ENCODE measurements around the gene LYRM7. TPM values are rescaled to one million over a fixed set of nuclear protein-coding genes. Genes with fewer than 3 reads are reported as not detected.
A peak's percentile ranks its signal among the peaks of the same experiment; 100 is the strongest.

Gene LYRM7
- total and polyA plus RNA-seq, 4 experiments from 2014 or later = 7.0 to 18.4 (median 14.1) TPM

GRCh38 chr5:131223751-131224386 lies 53.1 kb downstream of the LYRM7 start:
- H3K27ac Mint-ChIP-seq = no peak overlapping the region
- Histone ChIP-seq H3K4me1 (ENCODE audit: insufficient read depth, low read length) (peaks cover 25% of the 10 kb centered on the region), H3K36me3 (ENCODE audit: insufficient read depth, low read length) (no peaks in the 10 kb centered on the region), H3K27ac (ENCODE audit: low read depth, low read length) (no peak overlapping the region), H3K4me3 (ENCODE audit: low read length in 2 of 2) (no peak overlapping the region), H3K27me3 (ENCODE audit: insufficient read depth, low read length) (no peaks in the 10 kb centered on the region), H3K9me3 (ENCODE audit: control insufficient read depth in 1 of 2, low read length in 2 of 2) (no peaks in the 10 kb centered on the region)
- H3K9me3 Mint-ChIP-seq = no peaks in the 10 kb centered on the region
- H3K4me1 Mint-ChIP-seq = peaks cover 0 to 4% (median under 1%) of the 10 kb centered on the region in 4 donors
- no peaks in the 10 kb centered on the region for H3K36me3 Mint-ChIP-seq
- ChIA-PET POLR2A (ENCODE audit: partially characterized antibody) (interaction anchor here (0.8 to 1.2 kb wide), 4 partner anchors 14 to 40 kb away, joined by 3 to 7 read pairs (median 4); partner anchors contain the start of gene CDC42SE2), CTCF (ENCODE audit: partially characterized antibody) (interaction anchor here (0.8 to 1.3 kb wide), 2 partner anchors 25 to 42 kb away, joined by 3 read pairs; no protein-coding TSS in a partner anchor)
- DNase-seq = no peak
- no peak overlapping the region for H3K4me3 Mint-ChIP-seq
- H3K27me3 Mint-ChIP-seq = no peaks in the 10 kb centered on the region
- intact Hi-C loops (cut with micrococcal nuclease) = loop anchor here (2.0 kb wide), 1 partner anchor 15 kb away; no protein-coding TSS in a partner anchor

GRCh38 chr5:131224387-131225201 lies 53.9 kb downstream of the LYRM7 start:
- Mint-ChIP-seq H3K27me3 (no peaks in the 10 kb centered on the region), H3K9me3 (no peaks in the 10 kb centered on the region), H3K27ac (no peak overlapping the region), H3K4me1 (peaks cover 0 to 4% (median under 1%) of the 10 kb centered on the region in 4 donors), H3K36me3 (no peaks in the 10 kb centered on the region), H3K4me3 (no peak overlapping the region)
- intact Hi-C loops (cut with micrococcal nuclease) = loop anchor here (2.0 kb wide), 1 partner anchor 16 kb away; no protein-coding TSS in a partner anchor
- Histone ChIP-seq H3K4me3 (ENCODE audit: low read length in 2 of 2) (no peak overlapping the region), H3K27ac (ENCODE audit: low read depth, low read length) (peak overlapping the region; percentile 16), H3K9me3 (ENCODE audit: control insufficient read depth in 1 of 2, low read length in 2 of 2) (no peaks in the 10 kb centered on the region), H3K4me1 (ENCODE audit: insufficient read depth, low read length) (peaks cover 25% of the 10 kb centered on the region), H3K36me3 (ENCODE audit: insufficient read depth, low read length) (no peaks in the 10 kb centered on the region), H3K27me3 (ENCODE audit: insufficient read depth, low read length) (no peaks in the 10 kb centered on the region)
- peak in 4 of 5 donors; percentile 13 to 43 (median 28) for DNase-seq
- CTCF ChIA-PET (ENCODE audit: partially characterized antibody) = interaction anchor here (0.8 to 1.4 kb wide), 3 partner anchors 11 to 41 kb away, joined by 3 to 5 read pairs (median 3); no protein-coding TSS in a partner anchor
- POLR2A ChIA-PET (ENCODE audit: partially characterized antibody) = interaction anchor here (0.8 to 1.2 kb wide), 4 partner anchors 12 to 39 kb away, joined by 4 to 7 read pairs (median 4); partner anchors contain the start of gene CDC42SE2

- no peak overlapping the region for H3K27ac ChIP-seq (ENCODE audit: low read depth, low read length)
Observed at GRCh38 chr5:131225282-131225974, 54.7 kb downstream of the LYRM7 start.

GRCh38 chr5:131226899-131227298 lies 56.2 kb downstream of the LYRM7 start:
- Histone ChIP-seq H3K27me3 (ENCODE audit: insufficient read depth, low read length) (no peaks in the 10 kb centered on the region), H3K4me1 (ENCODE audit: insufficient read depth, low read length) (peaks cover 25% of the 10 kb centered on the region), H3K36me3 (ENCODE audit: insufficient read depth, low read length) (no peaks in the 10 kb centered on the region), H3K4me3 (ENCODE audit: low read length in 2 of 2) (no peak overlapping the region), H3K9me3 (ENCODE audit: control insufficient read depth in 1 of 2, low read length in 2 of 2) (no peaks in the 10 kb centered on the region), H3K27ac (ENCODE audit: low read depth, low read length) (no peak overlapping the region)
- intact Hi-C loops (cut with micrococcal nuclease) = no loop called here
- Mint-ChIP-seq H3K4me3 (no peak overlapping the region), H3K27me3 (no peaks in the 10 kb centered on the region), H3K9me3 (no peaks in the 10 kb centered on the region), H3K27ac (no peak overlapping the region), H3K4me1 (peaks cover 4 to 10% (median 6%) of the 10 kb centered on the region in 4 donors), H3K36me3 (no peaks in the 10 kb centered on the region)
- ChIA-PET CTCF (ENCODE audit: partially characterized antibody) (no interaction called here), POLR2A (ENCODE audit: partially characterized antibody) (no interaction called here)
- no peak for DNase-seq

More at GRCh38 chr5:131225282-131225974, 54.7 kb downstream of the LYRM7 start:
- Mint-ChIP-seq H3K4me3 (no peak overlapping the region), H3K36me3 (no peaks in the 10 kb centered on the region), H3K27me3 (no peaks in the 10 kb centered on the region), H3K4me1 (peaks cover 4 to 7% (median 4%) of the 10 kb centered on the region in 4 donors), H3K27ac (no peak overlapping the region), H3K9me3 (no peaks in the 10 kb centered on the region)
- no peaks in the 10 kb centered on the region for H3K36me3 ChIP-seq (ENCODE audit: insufficient read depth, low read length)
- CTCF ChIA-PET (ENCODE audit: partially characterized antibody) = interaction anchor here (1.3 to 1.4 kb wide), 2 partner anchors 12 to 24 kb away, joined by 3 to 5 read pairs; no protein-coding TSS in a partner anchor
- H3K4me3 ChIP-seq (ENCODE audit: low read length in 2 of 2) = no peak overlapping the region
- peaks cover 25% of the 10 kb centered on the region for H3K4me1 ChIP-seq (ENCODE audit: insufficient read depth, low read length)
- POLR2A ChIA-PET (ENCODE audit: partially characterized antibody) = interaction anchor here (1.0 kb wide), 1 partner anchor 11 kb away, joined by 4 read pairs; no protein-coding TSS in a partner anchor
- H3K9me3 ChIP-seq (ENCODE audit: control insufficient read depth in 1 of 2, low read length in 2 of 2) = no peaks in the 10 kb centered on the region
- intact Hi-C loops (cut with micrococcal nuclease) = loop anchor here (2.0 kb wide), 1 partner anchor 17 kb away; no protein-coding TSS in a partner anchor
- no peak for DNase-seq
- no peaks in the 10 kb centered on the region for H3K27me3 ChIP-seq (ENCODE audit: insufficient read depth, low read length)

GRCh38 chr5:131228646-131229045 lies 57.9 kb downstream of the LYRM7 start:
- H3K4me1 ChIP-seq (ENCODE audit: insufficient read depth, low read length) = peaks cover 21% of the 10 kb centered on the region
- H3K4me3 ChIP-seq (ENCODE audit: low read length in 2 of 2) = no peak overlapping the region
- DNase-seq = no peak
- H3K4me1 Mint-ChIP-seq = peaks cover 4 to 7% (median 5%) of the 10 kb centered on the region in 4 donors
- ChIA-PET POLR2A (ENCODE audit: partially characterized antibody) (no interaction called here), CTCF (ENCODE audit: partially characterized antibody) (interaction anchor here (1.1 to 1.3 kb wide), 2 partner anchors 20 to 22 kb away, joined by 3 read pairs; no protein-coding TSS in a partner anchor)
- H3K36me3 Mint-ChIP-seq = no peaks in the 10 kb centered on the region
- H3K27ac Mint-ChIP-seq = no peak overlapping the region
- no peaks in the 10 kb centered on the region for H3K9me3 ChIP-seq (ENCODE audit: control insufficient read depth in 1 of 2, low read length in 2 of 2)
- intact Hi-C loops (cut with micrococcal nuclease) = no loop called here
- no peak overlapping the region for H3K4me3 Mint-ChIP-seq
- no peaks in the 10 kb centered on the region for H3K36me3 ChIP-seq (ENCODE audit: insufficient read depth, low read length)
- H3K27ac ChIP-seq (ENCODE audit: low read depth, low read length) = no peak overlapping the region
- no peaks in the 10 kb centered on the region for H3K27me3 ChIP-seq (ENCODE audit: insufficient read depth, low read length)
- no peaks in the 10 kb centered on the region for H3K9me3 Mint-ChIP-seq
- no peaks in the 10 kb centered on the region for H3K27me3 Mint-ChIP-seq

- no peak overlapping the region for H3K4me3 Mint-ChIP-seq
- POLR2A ChIA-PET (ENCODE audit: partially characterized antibody) = no interaction called here
- no peak overlapping the region for H3K27ac ChIP-seq (ENCODE audit: low read depth, low read length)
- no peaks in the 10 kb centered on the region for H3K27me3 Mint-ChIP-seq
- H3K27me3 ChIP-seq (ENCODE audit: insufficient read depth, low read length) = no peaks in the 10 kb centered on the region
- no peak overlapping the region for H3K27ac Mint-ChIP-seq
- H3K36me3 Mint-ChIP-seq = no peaks in the 10 kb centered on the region
- CTCF ChIA-PET (ENCODE audit: partially characterized antibody) = no interaction called here
- no peak overlapping the region for H3K4me3 ChIP-seq (ENCODE audit: low read length in 2 of 2)
- H3K36me3 ChIP-seq (ENCODE audit: insufficient read depth, low read length) = no peaks in the 10 kb centered on the region
- no peaks in the 10 kb centered on the region for H3K9me3 Mint-ChIP-seq
- H3K4me1 ChIP-seq (ENCODE audit: insufficient read depth, low read length) = peaks cover 11% of the 10 kb centered on the region
- peaks cover 4 to 7% (median 5%) of the 10 kb centered on the region in 4 donors for H3K4me1 Mint-ChIP-seq
- H3K9me3 ChIP-seq (ENCODE audit: control insufficient read depth in 1 of 2, low read length in 2 of 2) = no peaks in the 10 kb centered on the region
- intact Hi-C loops (cut with micrococcal nuclease) = no loop called here
- DNase-seq = no peak
Observed at GRCh38 chr5:131229623-131230022, 58.9 kb downstream of the LYRM7 start.
